Tongue (tissue), 2 donors: Measurements from ENCODE around the gene RUSF1. TPM values are rescaled to one million over a fixed set of nuclear protein-coding genes. Genes with fewer than 3 reads are reported as not detected.
A peak's percentile ranks its signal among the peaks of the same experiment; 100 is the strongest.

Experiments used
- DNase-seq: peaks from one replicate; pipeline ENCODE4 v3.0.0-alpha.2; 2015
- total RNA-seq: library from RNA; depleted of rRNA; stranded (reverse); fragments of >200 nt; gene quantifications from one replicate; pipeline ENCODE4 v1.2.3, GENCODE V29; 2014

RUSF1 gene
- total RNA-seq, 1 donor from 2014 or later: 58.9 TPM

GRCh38 chr16:31471241-31471874 is 36.8 kb downstream of the RUSF1 start:
- DNase-seq: no peak

- no peak for DNase-seq
Observed at GRCh38 chr16:31470615-31471014, 37.6 kb downstream of the RUSF1 start.

GRCh38 chr16:31467858-31468257 is 40.3 kb downstream of the RUSF1 start:
- no peak for DNase-seq

GRCh38 chr16:31467151-31467773 is 40.9 kb downstream of the RUSF1 start:
- DNase-seq: no peak

- no peak for DNase-seq
Observed at GRCh38 chr16:31466381-31466841, 41.8 kb downstream of the RUSF1 start.

GRCh38 chr16:31465788-31466370 is 42.3 kb downstream of the RUSF1 start:
- no peak for DNase-seq

- no peak for DNase-seq
Observed at GRCh38 chr16:31464781-31465260, 43.4 kb downstream of the RUSF1 start.

GRCh38 chr16:31464348-31464769 is 43.8 kb downstream of the RUSF1 start:
- no peak for DNase-seq

- no peak for DNase-seq
Observed at GRCh38 chr16:31461921-31462804, 46.0 kb downstream of the RUSF1 start.

GRCh38 chr16:31461201-31461920 is 46.8 kb downstream of the RUSF1 start:
- DNase-seq: no peak

GRCh38 chr16:31460582-31461002 is 47.6 kb downstream of the RUSF1 start:
- peak; percentile 64 for DNase-seq

GRCh38 chr16:31459687-31460581 is 48.3 kb downstream of the RUSF1 start:
- DNase-seq: peak; percentile 100

- peak; percentile 99 for DNase-seq
Observed at GRCh38 chr16:31458844-31459686, 49.1 kb downstream of the RUSF1 start, which contains the start of gene ARMC5. Gene ARMC5 (plus strand): TSS chr16:31459501. CDS start chr16:31459525, 24 bp downstream.

- peak; percentile 54 for DNase-seq
Observed at GRCh38 chr16:31458073-31458843, 49.9 kb downstream of the RUSF1 start.

GRCh38 chr16:31456988-31457360 is 51.2 kb downstream of the RUSF1 start:
- no peak for DNase-seq

GRCh38 chr16:31455601-31456314 is 52.4 kb downstream of the RUSF1 start:
- no peak for DNase-seq

- DNase-seq: no peak
Observed at GRCh38 chr16:31453255-31454204, 54.7 kb downstream of the RUSF1 start.
